ENCODE results near the gene WDFY1. TPM values are rescaled to one million over a fixed set of nuclear protein-coding genes. Genes with fewer than 3 reads are reported as not detected.

The WDFY1 gene
- total and polyA plus RNA-seq, 9 of the 15 experiments (the other 6 are each of a cell fraction or from before 2014, with no cell fraction given), result 5.4 to 27.6 (median 17.5) TPM

GRCh38 chr2:223957092-223957851, 12.1 kb upstream of the WDFY1 start, which contains the start of gene MRPL44 (continued):
- TF ChIP-seq NKRF (IDR thresholded peaks at IDR 0.05; ENCODE audit: borderline replicate concordance) (peak; percentile 77; the same call in 1 of the 2 replicates), ZNF551 (CRISPR knock-in tag; IDR thresholded peaks at IDR 0.05) (no peak), ZNF583 (CRISPR knock-in tag; IDR thresholded peaks at IDR 0.05) (no peak), TAL1 (IDR thresholded peaks at IDR 0.05) (no peak), HCFC1 (IDR thresholded peaks at IDR 0.05; ENCODE audit: low read depth, low read length) (peak; percentile 87), ZNF175 (CRISPR knock-in tag; IDR thresholded peaks at IDR 0.05; ENCODE audit: low read depth) (0 out of 2 replicates have a peak, but pooled peaks have one; percentile 26), ZNF184 (CRISPR knock-in tag; IDR thresholded peaks at IDR 0.05) (no peak), POLR2H (tag; IDR thresholded peaks at IDR 0.05; ENCODE audit: low read depth) (peak; percentile 85), MAZ (CRISPR knock-in tag; conservative IDR thresholded peaks at IDR 0.05 in 1 of 2, IDR thresholded peaks at IDR 0.05 in 1 of 2) (peak; percentile 88 to 98), MEF2D (tag; conservative IDR thresholded peaks at IDR 0.05; ENCODE audit: low read depth) (0 out of 2 replicates have a peak, but pooled peaks have one; percentile 22), MCM2 (IDR thresholded peaks at IDR 0.05; ENCODE audit: low read depth) (no peak), HDAC2 (IDR thresholded peaks at IDR 0.05) (no peak), ADNP (tag; IDR thresholded peaks at IDR 0.05) (no peak), ZNF143 (CRISPR knock-in tag; IDR thresholded peaks at IDR 0.05) (no peak), SIN3A (IDR thresholded peaks at IDR 0.05; ENCODE audit: borderline replicate concordance in 2 of 2, control insufficient read depth in 1 of 2, low read depth in 2 of 2, low read length in 2 of 2) (peak in 1 of 2 experiments; percentile 74; a peak in 1 of 4 replicates), ZNF76 (CRISPR knock-in tag; IDR thresholded peaks at IDR 0.05; ENCODE audit: borderline replicate concordance) (no peak), CREBBP (IDR thresholded peaks at IDR 0.05; ENCODE audit: low read depth, low read length) (no peak), CSDE1 (IDR thresholded peaks at IDR 0.05) (no peak; a peak in 1 of 4 replicates), VEZF1 (CRISPR knock-in tag; IDR thresholded peaks at IDR 0.05) (peak; percentile 81), ZNF589 (CRISPR knock-in tag; IDR thresholded peaks at IDR 0.05; ENCODE audit: low read depth) (no peak), SMARCC2 (IDR thresholded peaks at IDR 0.05; ENCODE audit: low read depth) (peak; percentile 27; the same call in 1 of the 2 replicates), RBM39 (optimal IDR thresholded peaks at IDR 0.05; ENCODE audit: low read depth, low read length) (no peak)
- TF ChIP-seq, protein P1, sequence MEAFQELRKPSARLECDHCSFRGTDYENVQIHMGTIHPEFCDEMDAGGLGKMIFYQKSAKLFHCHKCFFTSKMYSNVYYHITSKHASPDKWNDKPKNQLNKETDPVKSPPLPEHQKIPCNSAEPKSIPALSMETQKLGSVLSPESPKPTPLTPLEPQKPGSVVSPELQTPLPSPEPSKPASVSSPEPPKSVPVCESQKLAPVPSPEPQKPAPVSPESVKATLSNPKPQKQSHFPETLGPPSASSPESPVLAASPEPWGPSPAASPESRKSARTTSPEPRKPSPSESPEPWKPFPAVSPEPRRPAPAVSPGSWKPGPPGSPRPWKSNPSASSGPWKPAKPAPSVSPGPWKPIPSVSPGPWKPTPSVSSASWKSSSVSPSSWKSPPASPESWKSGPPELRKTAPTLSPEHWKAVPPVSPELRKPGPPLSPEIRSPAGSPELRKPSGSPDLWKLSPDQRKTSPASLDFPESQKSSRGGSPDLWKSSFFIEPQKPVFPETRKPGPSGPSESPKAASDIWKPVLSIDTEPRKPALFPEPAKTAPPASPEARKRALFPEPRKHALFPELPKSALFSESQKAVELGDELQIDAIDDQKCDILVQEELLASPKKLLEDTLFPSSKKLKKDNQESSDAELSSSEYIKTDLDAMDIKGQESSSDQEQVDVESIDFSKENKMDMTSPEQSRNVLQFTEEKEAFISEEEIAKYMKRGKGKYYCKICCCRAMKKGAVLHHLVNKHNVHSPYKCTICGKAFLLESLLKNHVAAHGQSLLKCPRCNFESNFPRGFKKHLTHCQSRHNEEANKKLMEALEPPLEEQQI (IDR thresholded peaks at IDR 0.05), result peak; percentile 55; the same call in 1 of the 2 replicates

Measured in K562 (cell line).